Testis (tissue), 3 donors: ENCODE results near the gene NOVA2. TPM values are rescaled to one million over a fixed set of nuclear protein-coding genes. Genes with fewer than 3 reads are reported as not detected.

Experiments
- DNase-seq: peaks from one replicate; pipeline ENCODE4 v3.0.0-alpha.2; 2019
- H3K27ac ChIP-seq, 2 donors: fragments of 200-600 bp; sonication (generic); one replicate each; pipeline ENCODE4 v1.5.1; 2019
- H3K27me3 ChIP-seq: fragments of 200-600 bp; sonication (generic); one replicate; pipeline ENCODE4 v1.5.1; 2019
- H3K36me3 ChIP-seq: fragments of 200-600 bp; sonication (generic); one replicate; pipeline ENCODE4 v1.5.1; 2017; ENCODE audit warnings: low read depth; ENCODE audit errors: missing control alignments
- H3K4me1 ChIP-seq: fragments of 200-600 bp; sonication (generic); one replicate; pipeline ENCODE4 v1.5.1; 2019
- H3K4me3 ChIP-seq, 2 donors: fragments of 200-600 bp; sonication (generic); one replicate each; pipeline ENCODE4 v1.5.1; 2017 to 2019
- H3K9me3 ChIP-seq: fragments of 200-600 bp; sonication (generic); one replicate; pipeline ENCODE4 v1.5.1; 2017
- CTCF ChIP-seq, 3 experiments: fragments of 450-650 bp in 2 of 3; fragments of 200-600 bp in 1 of 3; sonication (generic) in 1 of 3; IDR thresholded peaks; one replicate each; pipeline ENCODE4 v1.5.1; 2016 to 2019; ENCODE audit warnings: antibody characterized with exemption in 3 of 3, mild to moderate bottlenecking in 2 of 3, moderate library complexity in 1 of 3
- POLR2A ChIP-seq: fragments of 450-650 bp; IDR thresholded peaks from one replicate; pipeline ENCODE4 v1.6.1; 2017; ENCODE audit warnings: antibody characterized with exemption, mild to moderate bottlenecking, moderate library complexity
- WGBS, 2 donors: methylation state at CpG; one replicate each; pipeline ENCODE4 v1.1.5; 2018; 5-methylcytosine and 5-hydroxymethylcytosine counted together
- intact Hi-C: fragments of 100-400 bp; cut with DNase I; formaldehyde crosslinking; loops from one replicate; pipeline ENCODE4 v1.15.1; 2023; ENCODE audit warnings: low total_unique reads
- polyA plus RNA-seq: library from polyadenylated mRNA; stranded (reverse); fragments of 350-450 nt; fragmentation: Illumina TruSeq; extraction: RNeasy Lipid Tissue Mini Kit (QIAGEN cat#74804); gene quantifications from one replicate; pipeline ENCODE4 v1.2.3, GENCODE V29; 2014; ENCODE audit warnings: low read depth, low replicate concordance; ENCODE audit not compliant: insufficient read depth
- total RNA-seq, 2 donors: library from RNA; depleted of rRNA; stranded (reverse); fragments of >200 nt; gene quantifications; one replicate each; pipeline ENCODE4 v1.2.3, GENCODE V29; 2016

NOVA2 gene
- total and polyA plus RNA-seq, 3 donors from 2014 or later: 3.0 to 5.7 (median 3.1) TPM

GRCh38 chr19:45996933-45997332, 23.3 kb upstream of the NOVA2 start:
- no peaks in the 10 kb centered on the region for H3K27me3 ChIP-seq
- no peak for DNase-seq
- 81 to 87% methylated on average over 8 of the region's 8 CpGs for WGBS, 2 donors
- no peak for TF ChIP-seq CTCF (IDR thresholded peaks at IDR 0.05)
- TF ChIP-seq POLR2A: no peak
- H3K27ac ChIP-seq: no peak overlapping the region
- intact Hi-C loops: no loop called here
- H3K9me3 ChIP-seq: no peaks in the 10 kb centered on the region
- H3K4me3 ChIP-seq: no peak overlapping the region
- H3K36me3 ChIP-seq: no peaks in the 10 kb centered on the region
- H3K4me1 ChIP-seq: peaks cover 9% of the 10 kb centered on the region

GRCh38 chr19:45995715-45996385, 22.2 kb upstream of the NOVA2 start:
- peak overlapping the region; percentile 58 to 75 for H3K4me3 ChIP-seq
- DNase-seq: no peak
- H3K9me3 ChIP-seq: no peaks in the 10 kb centered on the region
- H3K4me1 ChIP-seq: peaks cover 9% of the 10 kb centered on the region
- 7 to 8% methylated on average over 13 of the region's 13 CpGs for WGBS, 2 donors
- intact Hi-C loops: no loop called here
- H3K36me3 ChIP-seq: no peaks in the 10 kb centered on the region
- no peaks in the 10 kb centered on the region for H3K27me3 ChIP-seq
- TF ChIP-seq POLR2A: no peak
- no peak for TF ChIP-seq CTCF (IDR thresholded peaks at IDR 0.05)
- H3K27ac ChIP-seq: peak overlapping the region in 1 of 2 donors; percentile 27

- 0 to 1% methylated on average over 34 of the region's 34 CpGs for WGBS, 2 donors
- TF ChIP-seq POLR2A: no peak
- TF ChIP-seq CTCF (IDR thresholded peaks at IDR 0.05): peak in 1 of 3 experiments; percentile 5
- Histone ChIP-seq H3K4me3 (peak within 1 kb of the TSS; percentile 58 to 75), H3K4me1 (peaks cover 7% of the 10 kb centered on the region), H3K9me3 (no peaks in the 10 kb centered on the region), H3K27me3 (no peaks in the 10 kb centered on the region), H3K36me3 (no peaks in the 10 kb centered on the region), H3K27ac (peak within 1 kb of the TSS in 1 of 2 donors; percentile 27)
- peak; percentile 98 for DNase-seq
- intact Hi-C loops: no loop called here
Measured at GRCh38 chr19:45994998-45995714, 21.5 kb upstream of the NOVA2 start, which contains the start of gene CCDC61. TSS of gene CCDC61 (plus strand) at chr19:45995467. CDS start at chr19:46003019, 7,552 bp downstream.

GRCh38 chr19:45994456-45994997, 20.9 kb upstream of the NOVA2 start:
- no peaks in the 10 kb centered on the region for H3K27me3 ChIP-seq
- intact Hi-C loops: no loop called here
- no peak overlapping the region for H3K27ac ChIP-seq
- no peaks in the 10 kb centered on the region for H3K36me3 ChIP-seq
- TF ChIP-seq CTCF (IDR thresholded peaks at IDR 0.05): no peak
- TF ChIP-seq POLR2A: no peak
- H3K4me3 ChIP-seq: peak overlapping the region; percentile 39 to 75
- no peak for DNase-seq
- H3K9me3 ChIP-seq: no peaks in the 10 kb centered on the region
- peaks cover 3% of the 10 kb centered on the region for H3K4me1 ChIP-seq
- 7 to 8% methylated on average over 8 of the region's 8 CpGs for WGBS, 2 donors
